22Rv1 (cell line): ENCODE data around the gene AKIRIN2.

ENCODE experiments used
- ZFX ChIP-seq: fragments of 450-650 bp; IDR thresholded peaks from 2 replicates; pipeline ENCODE4 v1.6.1; 2017; ENCODE audit warnings: antibody characterized with exemption, borderline replicate concordance
- TF ChIP-seq, protein P1 (sequence below): fragments of 450-650 bp; IDR thresholded peaks from 2 replicates; pipeline ENCODE4 v1.5.1; 2017; ENCODE audit warnings: mild to moderate bottlenecking

DNA sequence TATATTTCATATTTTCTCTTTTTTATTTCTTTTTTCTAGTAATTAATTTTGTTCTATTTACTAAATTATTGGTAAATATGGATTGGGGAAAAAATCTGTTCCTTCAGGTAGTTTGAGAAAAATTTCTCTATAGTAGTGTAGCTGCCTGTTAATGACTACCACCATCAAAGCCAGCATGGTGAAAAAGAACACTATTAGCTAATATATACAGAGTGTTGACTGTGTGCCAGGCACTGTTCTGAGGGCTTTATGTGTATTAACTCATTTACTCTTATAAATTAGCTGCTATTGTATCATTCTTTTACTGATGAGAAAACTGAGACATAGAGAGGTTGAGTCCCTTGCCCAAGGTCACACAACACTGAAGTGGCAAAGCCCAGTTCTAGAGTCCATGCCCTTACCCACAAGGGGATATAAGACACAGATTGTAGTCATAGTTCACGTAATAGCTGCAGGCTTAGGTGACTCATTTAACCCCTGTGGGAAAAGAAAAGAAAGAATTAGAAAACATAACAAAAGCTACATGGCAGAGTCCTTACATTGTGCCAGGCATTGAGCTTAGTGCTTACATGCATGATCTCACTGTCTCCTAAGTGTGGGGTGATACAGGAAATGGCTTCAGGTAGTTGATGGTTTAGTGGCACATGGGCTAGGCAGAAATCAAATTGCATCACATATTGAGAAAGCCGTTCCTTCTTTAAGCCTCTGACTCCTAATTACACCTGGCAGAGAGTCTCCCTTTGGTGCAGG is 12.2 kb upstream of the AKIRIN2 start:
- TF ChIP-seq, protein P1, sequence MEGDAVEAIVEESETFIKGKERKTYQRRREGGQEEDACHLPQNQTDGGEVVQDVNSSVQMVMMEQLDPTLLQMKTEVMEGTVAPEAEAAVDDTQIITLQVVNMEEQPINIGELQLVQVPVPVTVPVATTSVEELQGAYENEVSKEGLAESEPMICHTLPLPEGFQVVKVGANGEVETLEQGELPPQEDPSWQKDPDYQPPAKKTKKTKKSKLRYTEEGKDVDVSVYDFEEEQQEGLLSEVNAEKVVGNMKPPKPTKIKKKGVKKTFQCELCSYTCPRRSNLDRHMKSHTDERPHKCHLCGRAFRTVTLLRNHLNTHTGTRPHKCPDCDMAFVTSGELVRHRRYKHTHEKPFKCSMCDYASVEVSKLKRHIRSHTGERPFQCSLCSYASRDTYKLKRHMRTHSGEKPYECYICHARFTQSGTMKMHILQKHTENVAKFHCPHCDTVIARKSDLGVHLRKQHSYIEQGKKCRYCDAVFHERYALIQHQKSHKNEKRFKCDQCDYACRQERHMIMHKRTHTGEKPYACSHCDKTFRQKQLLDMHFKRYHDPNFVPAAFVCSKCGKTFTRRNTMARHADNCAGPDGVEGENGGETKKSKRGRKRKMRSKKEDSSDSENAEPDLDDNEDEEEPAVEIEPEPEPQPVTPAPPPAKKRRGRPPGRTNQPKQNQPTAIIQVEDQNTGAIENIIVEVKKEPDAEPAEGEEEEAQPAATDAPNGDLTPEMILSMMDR: no peak
- TF ChIP-seq ZFX: no peak
